ENCODE results near the gene RNF14.
"Not testable (repeated sequence)": the region's sequence is repeated elsewhere in the genome, so short reads cannot be mapped to it uniquely, and the experiment has no call there.

Gene RNF14, protein sequence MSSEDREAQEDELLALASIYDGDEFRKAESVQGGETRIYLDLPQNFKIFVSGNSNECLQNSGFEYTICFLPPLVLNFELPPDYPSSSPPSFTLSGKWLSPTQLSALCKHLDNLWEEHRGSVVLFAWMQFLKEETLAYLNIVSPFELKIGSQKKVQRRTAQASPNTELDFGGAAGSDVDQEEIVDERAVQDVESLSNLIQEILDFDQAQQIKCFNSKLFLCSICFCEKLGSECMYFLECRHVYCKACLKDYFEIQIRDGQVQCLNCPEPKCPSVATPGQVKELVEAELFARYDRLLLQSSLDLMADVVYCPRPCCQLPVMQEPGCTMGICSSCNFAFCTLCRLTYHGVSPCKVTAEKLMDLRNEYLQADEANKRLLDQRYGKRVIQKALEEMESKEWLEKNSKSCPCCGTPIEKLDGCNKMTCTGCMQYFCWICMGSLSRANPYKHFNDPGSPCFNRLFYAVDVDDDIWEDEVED

DNA sequence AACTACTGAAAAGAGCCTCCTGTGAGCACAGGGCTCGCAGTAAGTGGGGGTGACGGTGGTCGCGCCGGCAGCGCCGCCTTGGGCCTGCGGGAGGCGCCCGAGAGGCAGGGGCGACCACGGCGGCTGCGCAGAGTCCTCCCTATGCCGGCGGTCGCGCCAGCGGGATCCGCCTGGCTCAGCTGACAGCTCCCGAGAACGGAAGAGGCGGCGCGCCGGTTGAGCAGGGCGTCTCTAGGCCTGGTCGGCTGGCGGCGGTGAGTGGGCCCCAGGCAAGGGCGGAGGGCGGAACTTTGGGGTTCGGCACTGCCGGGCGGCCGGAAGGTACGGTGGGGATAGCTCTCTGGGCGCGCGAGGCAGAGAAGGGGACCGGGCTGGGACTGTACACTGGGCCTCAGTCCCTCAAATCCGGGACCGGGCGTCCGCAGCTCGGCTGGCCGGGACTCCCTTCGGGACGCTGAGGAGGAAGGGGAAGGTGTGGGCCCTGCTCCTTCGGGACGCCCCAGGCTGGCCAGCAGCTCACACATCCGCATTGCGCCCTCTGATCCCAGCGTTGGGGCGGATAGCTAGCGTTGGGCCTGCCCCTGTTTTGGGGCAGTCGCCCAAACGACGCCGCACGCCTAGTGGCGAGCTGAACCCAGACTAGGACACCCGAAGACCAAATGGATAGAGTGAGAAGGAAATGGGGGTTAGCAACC is at the start of gene RNF14:
TSS of gene RNF14 (plus strand) at position 192 of the 695 bp plus-strand sequence. CDS start 4,484 bp downstream, outside the sequence.
- DNase-seq (ENCODE audit: low read depth in 2 of 2) = peak; percentile 86 to 90

DNA sequence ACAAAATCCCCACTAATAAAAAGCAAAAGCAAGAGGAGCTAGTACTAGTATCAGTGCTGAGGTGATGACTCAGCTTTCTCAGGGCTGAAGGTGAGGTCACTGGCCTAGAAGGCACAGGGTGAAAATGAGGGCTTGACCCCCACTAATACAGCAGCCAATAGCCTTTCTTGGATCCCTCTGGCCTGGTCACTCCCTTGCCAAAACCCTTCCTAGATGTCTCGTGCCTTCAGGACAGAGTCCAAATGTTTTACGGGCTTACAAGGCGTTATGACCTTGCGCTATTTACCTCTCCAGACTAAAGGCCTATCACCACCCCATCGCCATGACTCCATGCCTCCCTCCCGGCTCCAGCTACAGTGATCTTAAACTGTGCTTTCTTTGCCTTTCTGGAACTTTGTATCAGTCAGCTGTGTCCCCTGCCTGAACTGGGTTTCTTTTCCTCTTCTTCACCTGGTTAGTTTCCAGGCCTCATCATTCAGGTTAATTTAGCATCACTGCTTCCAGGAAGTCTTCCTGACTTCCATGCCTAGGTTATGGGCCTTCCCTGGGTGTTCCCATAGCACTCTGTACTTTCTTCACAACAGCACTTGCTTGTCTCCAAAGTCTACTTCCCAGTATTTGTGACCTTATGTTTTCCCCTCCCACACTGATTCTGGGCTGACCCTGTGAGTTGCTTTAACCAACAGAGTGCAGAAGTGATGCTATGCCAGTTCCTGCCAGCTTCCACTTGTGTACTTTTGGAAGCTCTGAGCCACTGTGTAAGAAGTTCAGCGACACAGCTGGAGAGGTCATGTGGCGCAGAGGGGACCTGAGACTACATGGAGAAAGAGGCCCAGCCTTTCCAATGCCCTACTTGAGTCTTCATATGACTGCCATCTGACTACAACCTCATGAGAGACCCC is 49.4 kb upstream of the RNF14 start:
- no peak for DNase-seq (ENCODE audit: low read depth in 2 of 2)

DNA sequence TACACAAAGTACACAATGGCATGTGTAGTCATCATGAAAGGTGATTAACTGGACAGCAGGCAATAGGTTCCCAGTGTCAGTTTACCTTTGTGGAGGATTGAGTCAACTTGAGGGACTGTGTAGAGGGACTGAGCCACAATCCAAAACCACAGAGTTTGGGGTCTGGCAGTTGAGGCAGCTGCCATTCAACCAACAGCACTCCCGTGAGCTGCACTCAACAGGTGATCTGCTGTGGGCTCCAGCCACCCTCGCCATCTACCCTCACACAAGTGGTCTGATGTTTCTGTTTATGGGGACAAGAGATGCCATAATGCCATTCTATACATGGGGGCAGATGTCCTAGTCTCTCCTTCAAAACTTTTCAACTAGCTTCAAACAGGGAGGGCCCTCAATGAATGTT is 48.1 kb upstream of the RNF14 start:
- DNase-seq (ENCODE audit: low read depth in 2 of 2) = no peak

DNA sequence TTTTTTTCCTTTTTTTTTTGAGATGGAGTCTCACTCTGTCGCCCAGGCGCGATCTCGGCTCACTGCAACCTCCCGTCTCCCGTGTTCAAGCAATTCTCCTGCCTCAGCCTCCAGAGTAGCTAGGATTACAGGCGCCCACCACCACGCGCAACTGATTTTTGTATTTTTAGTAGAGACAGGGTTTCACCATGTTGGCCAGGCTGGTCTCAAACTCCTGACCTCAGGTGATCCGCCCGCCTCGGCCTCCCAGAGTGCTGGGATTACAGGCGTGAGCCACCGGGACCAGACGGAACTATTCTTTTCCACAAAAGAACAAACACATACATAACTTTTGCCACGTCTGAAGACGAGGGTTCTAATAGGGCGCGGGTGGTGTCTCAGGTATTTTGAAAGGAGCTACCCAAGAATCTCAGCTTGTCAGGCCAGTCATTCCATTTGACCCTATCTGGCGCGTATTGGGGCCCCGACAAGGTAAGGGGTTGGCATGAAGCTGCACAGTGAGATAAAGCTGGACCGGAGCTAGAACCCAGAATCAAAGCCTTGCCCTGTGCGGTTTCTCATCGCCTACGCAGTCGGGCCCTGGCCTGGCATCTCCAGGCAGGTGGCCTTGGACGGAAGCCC is 46.0 kb upstream of the RNF14 start:
- not testable (repeated sequence) for DNase-seq (ENCODE audit: low read depth in 2 of 2)

DNA sequence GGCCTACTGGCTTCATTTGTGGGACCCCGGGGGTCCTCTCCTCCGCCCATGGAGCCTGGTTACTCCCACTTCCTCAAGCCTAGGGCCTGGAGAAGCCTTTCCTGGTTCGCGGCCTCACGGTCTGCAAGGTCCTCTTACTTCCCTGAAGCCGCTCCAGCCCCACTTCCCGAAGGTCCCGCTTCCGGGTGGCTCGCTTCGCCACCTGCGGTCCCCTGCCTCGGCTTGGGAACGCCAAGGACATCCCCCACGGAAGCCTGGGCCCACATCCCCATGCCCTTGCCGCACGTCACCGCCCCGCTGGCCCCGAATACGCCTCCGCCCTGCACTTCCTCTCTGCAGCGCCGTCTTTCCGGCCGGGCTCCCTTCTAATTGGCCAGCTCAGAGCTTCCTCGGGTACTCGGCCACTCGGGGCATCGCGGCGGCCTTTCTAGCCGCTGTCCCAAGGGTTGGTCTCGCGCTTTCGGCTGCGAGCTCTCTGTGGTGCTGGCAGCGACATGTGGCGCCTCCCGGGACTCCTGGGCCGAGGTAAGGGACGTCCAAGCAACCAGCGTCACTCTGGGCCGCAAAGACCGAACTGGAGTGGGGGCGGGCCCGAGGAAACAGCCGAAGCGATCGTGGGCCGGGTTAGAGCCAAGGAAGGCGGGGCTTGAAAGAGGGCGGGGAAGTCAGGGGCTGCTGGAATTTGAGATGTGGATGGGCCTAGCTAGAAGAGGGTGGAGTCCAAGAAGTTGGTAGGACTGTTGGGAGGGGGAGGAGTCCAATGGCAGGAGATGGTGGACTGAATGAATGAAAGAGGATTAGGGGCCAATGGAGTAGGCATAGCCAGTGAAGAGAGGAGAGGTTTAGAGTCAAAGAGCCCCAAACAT is 45.2 kb upstream of the RNF14 start, which contains the start of gene DELE1:
TSS of gene DELE1 (plus strand) at position 424 of the 866 bp plus-strand sequence. CDS start at position 495, 71 bp downstream.
- DNase-seq (ENCODE audit: low read depth in 2 of 2) = peak; percentile 93 to 99

DNA sequence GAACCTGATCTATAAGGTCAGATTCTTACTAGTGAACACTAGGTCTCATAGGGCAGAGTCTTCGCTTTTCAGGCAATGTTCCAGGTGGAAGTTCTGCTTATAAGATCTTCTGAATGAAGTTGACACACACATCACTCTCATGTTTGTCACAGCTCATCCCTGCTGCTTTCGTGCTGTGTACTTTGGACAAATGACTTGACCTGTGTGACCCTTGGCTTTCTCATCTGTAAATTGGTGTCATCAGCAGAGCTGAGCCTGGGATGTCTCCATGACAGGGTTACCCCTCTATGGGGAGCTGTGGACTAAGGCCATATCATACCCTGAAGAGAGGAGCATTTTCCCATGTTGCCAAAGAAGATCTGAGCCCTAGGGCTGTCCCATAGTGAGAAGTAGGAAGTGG is 42.5 kb upstream of the RNF14 start:
- DNase-seq (ENCODE audit: low read depth in 2 of 2) = no peak

DNA sequence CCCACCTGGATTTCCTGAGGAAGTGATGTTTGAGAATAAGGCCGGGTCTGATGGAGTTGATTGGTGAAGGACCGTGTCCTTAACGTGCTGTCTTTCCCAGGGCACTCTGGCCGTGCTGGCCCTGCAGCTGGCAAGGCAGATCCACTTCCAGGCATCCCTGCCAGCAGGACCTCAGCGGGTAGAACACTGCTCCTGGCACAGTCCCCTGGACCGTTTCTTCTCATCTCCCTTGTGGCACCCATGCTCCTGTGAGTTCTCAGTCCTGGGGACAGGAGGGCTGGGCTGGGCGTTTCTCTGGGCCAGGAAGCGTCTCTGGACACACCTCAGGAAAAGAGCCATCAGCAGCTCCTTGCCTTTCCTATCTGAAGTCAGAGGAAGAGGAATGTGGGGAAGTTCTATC is 40.9 kb upstream of the RNF14 start:
- no peak for DNase-seq (ENCODE audit: low read depth in 2 of 2)

DNA sequence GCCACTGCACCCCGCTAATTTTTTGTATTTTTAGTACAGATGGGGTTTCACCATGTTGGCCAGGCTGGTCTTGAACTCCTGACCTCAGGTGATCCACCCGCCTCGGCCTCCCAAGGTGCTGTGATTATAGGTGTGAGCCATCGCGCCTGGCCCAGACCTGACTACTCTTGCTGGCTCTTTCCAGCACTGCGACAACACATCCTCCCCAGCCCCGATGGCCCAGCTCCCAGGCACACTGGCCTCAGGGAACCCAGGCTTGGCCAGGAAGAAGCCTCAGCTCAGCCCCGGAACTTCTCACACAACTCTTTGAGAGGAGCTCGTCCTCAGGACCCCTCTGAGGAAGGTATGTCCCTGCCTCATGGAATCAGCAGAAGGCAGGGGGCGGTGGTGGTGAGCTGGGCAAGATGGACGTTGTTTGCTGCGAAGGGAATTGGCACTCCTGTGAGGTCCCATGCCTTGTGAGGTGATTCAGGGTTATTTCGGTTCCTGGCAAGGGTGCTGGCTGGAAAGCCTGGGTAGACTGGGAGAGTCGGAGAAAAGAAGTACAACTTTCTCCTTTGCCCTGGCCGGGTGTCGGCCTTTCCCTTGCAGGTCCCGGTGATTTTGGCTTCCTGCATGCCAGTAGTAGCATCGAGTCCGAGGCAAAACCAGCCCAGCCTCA is 39.4 kb upstream of the RNF14 start:
- DNase-seq (ENCODE audit: low read depth in 2 of 2) = no peak

DNA sequence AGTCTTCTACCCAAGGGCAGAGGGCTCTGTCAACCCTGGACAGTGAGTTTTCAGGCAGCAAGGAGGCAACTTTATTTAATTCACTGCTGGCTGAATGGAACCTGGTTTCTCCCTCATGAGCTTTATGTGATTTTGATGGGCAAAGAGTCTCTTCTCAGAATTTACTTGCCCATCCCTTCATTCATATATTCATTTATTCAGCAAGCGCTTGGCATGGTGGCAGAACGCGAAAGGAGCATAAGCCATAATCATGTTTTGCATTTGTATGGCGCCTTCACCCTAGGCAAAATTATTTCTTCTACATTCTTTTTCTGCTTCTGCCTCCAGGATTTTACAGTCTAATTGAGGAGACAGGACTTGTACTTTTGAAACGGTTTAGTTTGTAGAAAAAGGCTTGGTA is 37.2 kb upstream of the RNF14 start:
- no peak for DNase-seq (ENCODE audit: low read depth in 2 of 2)

DNA sequence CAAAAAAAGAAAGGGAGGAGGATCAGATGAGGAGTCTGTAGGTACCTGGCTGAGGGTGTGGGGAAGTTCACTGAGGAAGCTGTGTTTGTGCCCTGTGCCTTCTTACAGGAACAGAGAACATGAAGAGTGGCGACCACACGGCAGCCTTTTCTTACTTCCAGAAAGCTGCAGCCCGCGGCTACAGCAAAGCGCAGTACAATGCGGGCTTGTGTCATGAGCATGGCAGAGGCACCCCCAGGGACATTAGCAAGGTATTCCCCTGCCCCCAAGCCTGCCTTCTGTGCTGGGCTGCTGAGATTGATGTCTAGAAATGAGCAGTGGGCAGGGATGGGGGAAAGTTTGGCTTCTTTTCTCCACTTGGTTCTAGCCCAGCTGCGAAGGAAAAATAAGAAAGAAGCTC is 35.8 kb upstream of the RNF14 start:
- no peak for DNase-seq (ENCODE audit: low read depth in 2 of 2)

DNA sequence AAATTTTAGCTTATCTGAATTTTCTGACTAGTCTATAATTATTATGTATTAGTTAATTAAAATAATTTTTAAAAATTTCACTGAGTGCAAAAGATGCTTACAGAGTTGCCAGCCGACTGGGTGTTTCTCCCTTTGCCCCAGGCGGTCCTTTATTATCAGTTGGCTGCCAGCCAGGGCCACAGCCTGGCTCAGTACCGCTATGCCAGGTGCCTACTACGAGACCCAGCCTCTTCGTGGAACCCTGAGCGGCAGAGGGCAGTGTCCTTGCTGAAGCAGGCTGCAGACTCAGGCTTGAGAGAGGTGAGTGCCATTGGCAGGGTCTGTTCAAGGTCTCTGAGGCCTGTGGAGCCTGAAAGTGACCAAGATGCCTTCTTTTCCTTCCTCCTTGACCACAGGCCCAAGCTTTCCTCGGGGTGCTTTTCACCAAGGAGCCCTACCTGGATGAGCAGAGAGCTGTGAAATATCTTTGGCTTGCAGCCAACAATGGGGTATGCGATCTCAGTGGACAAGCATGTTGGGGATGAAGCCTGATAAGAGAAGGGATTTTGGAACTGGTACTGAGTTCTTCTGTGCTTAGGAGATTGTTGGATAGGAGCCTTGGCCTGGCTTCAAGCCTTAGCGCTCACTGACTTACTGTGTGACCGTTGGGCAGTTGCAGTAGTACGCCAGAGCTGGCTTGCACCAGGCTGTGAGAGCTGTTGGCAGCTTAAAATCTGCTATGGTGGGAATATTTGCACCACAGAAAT is 34.6 kb upstream of the RNF14 start:
- DNase-seq (ENCODE audit: low read depth in 2 of 2) = no peak

DNA sequence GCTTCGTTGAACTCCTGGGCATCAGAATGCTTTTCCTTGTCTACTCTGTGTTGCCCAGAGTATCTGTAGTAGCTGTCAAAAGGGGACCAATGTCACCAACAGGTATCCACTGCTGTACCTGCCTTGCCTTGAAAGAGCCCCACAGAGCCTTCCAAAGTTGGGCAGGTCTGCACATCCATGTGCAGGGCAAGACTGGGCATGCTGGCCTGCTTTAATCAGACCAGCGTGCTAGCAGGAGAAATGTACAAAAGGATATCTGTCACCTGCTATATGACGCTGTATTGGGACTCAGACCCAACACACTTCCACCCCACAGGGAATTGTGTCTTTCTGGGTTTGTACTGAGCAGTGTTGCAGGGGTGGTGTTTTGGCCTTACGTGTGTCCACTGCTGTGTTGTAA is 33.4 kb upstream of the RNF14 start:
- no peak for DNase-seq (ENCODE audit: low read depth in 2 of 2)

DNA sequence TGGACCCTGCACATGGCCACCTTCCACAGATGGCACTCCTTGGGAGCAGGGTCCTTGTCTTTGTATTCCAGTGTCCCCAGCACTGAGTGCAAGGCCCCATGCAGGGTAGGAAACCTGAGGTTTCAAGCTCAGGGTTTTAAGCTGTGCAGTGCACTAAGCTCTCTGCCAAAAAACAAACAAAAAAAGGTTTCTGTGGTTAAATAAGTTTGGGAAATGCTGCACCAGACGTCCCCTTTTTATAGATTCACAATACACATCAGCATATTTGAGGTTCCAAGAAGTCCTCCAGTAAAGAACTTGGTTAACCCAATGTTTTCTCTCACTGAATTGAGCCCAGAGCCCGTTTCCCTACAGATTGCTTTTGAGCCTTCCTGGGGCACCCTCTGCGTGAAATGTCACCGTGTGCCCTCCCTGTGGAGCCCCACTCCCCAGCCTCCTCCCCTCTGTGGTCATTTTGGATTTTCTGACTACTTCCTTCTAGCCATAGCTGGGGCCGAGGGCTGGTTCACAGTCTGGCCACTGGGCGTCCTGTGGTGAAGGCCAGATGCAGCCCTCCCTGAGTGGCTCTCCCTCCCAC is 28.1 kb upstream of the RNF14 start:
- no peak for DNase-seq (ENCODE audit: low read depth in 2 of 2)

DNA sequence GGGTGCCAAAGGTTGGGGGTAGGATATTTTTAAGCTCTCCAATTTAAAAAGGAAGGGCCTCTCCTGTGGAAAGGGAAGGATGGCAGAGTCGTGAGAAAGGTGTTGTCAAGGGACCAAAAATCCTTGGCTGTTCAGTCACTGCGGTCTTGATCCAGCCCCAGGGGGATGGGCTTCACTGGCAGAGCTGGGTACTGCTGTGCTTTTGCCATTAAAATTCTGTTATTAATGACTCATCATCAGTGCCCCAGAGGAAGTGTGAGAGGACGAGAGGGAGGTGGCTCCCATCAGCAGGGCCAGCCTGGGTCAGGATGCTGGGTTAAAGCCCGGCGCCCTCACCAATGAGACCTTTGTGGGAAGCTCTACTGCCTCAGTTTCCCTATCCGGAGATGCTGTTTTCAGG is 27.6 kb upstream of the RNF14 start:
- no peak for DNase-seq (ENCODE audit: low read depth in 2 of 2)

DNA sequence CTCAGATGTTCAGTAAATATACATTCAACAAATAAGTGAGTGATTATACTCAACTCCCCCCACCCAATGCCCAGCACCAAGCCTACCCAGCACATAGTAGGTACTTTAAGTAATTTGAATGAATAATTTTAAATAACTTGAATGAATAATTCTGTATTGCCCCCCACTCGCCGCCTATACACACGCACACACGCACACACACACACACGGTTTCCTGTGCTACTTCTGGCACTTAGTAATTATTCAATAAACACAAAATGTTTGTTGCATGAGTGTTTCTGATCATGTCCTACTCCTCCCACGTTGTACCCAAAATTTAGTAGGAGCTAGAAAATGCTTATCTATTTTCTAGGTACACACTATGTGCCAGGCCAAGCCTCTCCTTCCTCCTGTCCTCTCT is 27.1 kb upstream of the RNF14 start:
- no peak for DNase-seq (ENCODE audit: low read depth in 2 of 2)

DNA sequence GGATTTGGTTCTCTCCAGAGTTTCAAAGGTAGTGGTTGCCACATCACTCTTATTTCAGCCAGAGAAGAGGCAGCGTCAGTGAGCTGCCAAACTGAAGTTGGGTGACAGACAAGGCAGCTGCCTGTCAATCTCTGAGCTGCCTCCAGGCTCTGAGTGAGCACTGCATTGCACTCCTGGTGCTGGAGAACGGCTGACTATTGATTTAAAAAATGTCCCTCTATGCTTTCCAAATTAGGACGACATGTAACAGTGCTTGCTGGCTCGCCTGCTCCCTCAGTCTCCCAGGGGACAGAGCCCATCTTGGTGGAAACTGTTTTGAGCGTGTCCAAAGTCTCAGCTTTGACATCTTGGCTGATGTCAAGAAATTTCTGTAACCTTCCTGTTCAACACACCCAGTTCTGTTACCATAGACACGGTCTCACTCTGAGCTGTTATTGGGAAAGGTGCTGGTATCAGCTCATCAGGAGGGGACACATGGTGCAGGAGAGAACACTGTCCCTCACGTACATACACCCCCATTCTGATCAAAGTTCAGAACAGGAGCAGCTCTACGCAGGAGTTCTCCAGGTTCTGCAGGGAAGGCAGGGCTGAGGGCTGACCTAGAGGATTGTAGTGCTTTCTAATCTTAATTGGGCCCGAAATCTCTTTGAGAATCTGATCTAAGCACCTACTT is 26.6 kb upstream of the RNF14 start:
- DNase-seq (ENCODE audit: low read depth in 2 of 2) = no peak

DNA sequence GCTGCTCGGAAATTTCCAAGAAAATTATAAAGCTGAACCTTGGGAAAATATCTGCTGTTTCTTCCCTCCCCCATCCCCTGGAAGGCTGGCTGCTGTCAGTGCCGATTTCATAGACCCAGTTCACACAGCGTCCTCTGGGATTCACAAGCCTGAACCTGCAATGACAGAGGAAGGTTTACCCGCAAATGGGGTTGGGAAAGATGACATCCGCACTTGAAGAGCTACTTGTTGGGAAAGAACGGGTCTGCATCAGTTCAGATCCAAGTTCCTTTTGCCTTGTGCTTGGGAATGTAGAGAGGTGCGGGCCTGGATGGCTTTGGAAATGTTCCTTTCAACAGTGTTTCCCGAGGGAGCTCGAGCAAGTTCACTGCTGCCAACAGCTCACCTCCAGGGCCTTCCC is 24.8 kb upstream of the RNF14 start:
- DNase-seq (ENCODE audit: low read depth in 2 of 2) = no peak

DNA sequence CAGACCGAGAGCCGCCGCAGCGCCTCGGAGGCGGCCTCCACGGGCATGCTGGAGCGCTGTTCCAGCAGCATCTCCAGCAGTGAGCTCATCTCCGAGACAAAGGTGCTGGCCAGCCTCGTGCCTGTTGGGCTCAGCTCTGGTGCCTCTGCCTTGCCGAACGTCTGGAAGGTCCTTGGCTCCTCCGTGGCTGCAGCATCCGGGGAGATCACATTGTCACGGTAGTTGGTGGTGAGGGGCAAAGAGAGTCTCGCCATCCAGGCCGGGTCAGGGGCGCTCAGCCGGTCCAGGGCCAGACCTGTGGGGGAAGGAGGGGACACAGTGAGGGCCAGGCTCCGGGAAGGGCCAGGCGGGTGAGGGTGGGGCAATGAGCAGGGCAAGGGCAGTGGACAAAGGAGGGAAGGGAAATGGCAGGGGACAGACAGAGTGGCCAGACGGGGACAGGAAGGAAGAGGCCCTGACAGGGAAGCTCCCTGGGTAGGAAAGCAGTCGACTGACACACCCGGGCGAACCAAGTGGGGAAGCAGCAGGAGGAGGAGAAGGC is 23.3 kb upstream of the RNF14 start:
- DNase-seq (ENCODE audit: low read depth in 2 of 2) = no peak
